GM23338 (cell line): ENCODE measurements around the gene ZNF627. TPM values are rescaled to one million over a fixed set of nuclear protein-coding genes. Genes with fewer than 3 reads are reported as not detected.

Experiments
- ATAC-seq: fragments of 200-7000 bp; cut with Tn5 transposase; 3 replicates; pipeline ENCODE4 v1.9.1; 2020
- DNase-seq: peaks from one replicate; pipeline ENCODE4 v3.0.0-alpha.2; 2015; ENCODE audit warnings: low spot score
- H2AFZ ChIP-seq: fragments of 200-600 bp; sonication (generic); 2 replicates; pipeline ENCODE4 v1.8.0; 2016; ENCODE audit warnings: antibody characterized with exemption, mild to moderate bottlenecking, moderate library complexity
- H3F3A ChIP-seq: fragments of 200-600 bp; sonication (generic); replicated peaks from 2 replicates; pipeline ENCODE4 v1.8.0; 2017; ENCODE audit warnings: antibody characterized with exemption, mixed run types, low read depth
- H3K27ac ChIP-seq: fragments of 200-600 bp; sonication (generic); 2 replicates; pipeline ENCODE4 v1.6.1; 2016; ENCODE audit warnings: low read depth
- H3K27me3 ChIP-seq: fragments of 200-600 bp; sonication (generic); 2 replicates; pipeline ENCODE4 v1.8.0; 2016; ENCODE audit warnings: mild to moderate bottlenecking, mixed run types, moderate library complexity; ENCODE audit not compliant: insufficient read depth
- H3K36me3 ChIP-seq: fragments of 200-600 bp; sonication (generic); 2 replicates; pipeline ENCODE4 v1.8.0; 2016; ENCODE audit warnings: mild to moderate bottlenecking; ENCODE audit not compliant: insufficient read depth
- H3K4me1 ChIP-seq: fragments of 200-600 bp; sonication (generic); 2 replicates; pipeline ENCODE4 v1.8.0; 2016; ENCODE audit warnings: mild to moderate bottlenecking, moderate library complexity; ENCODE audit not compliant: insufficient read depth
- H3K4me2 ChIP-seq: fragments of 200-600 bp; sonication (generic); 2 replicates; pipeline ENCODE4 v1.7.1; 2017; ENCODE audit warnings: mixed run types
- H3K4me3 ChIP-seq: fragments of 200-600 bp; sonication (generic); 2 replicates; pipeline ENCODE4 v1.6.1; 2016; ENCODE audit warnings: mixed run types
- H3K79me2 ChIP-seq: fragments of 200-600 bp; sonication (generic); replicated peaks from 2 replicates; pipeline ENCODE4 v1.8.0; 2017; ENCODE audit warnings: mild to moderate bottlenecking; ENCODE audit not compliant: insufficient read depth
- H3K9me2 ChIP-seq: fragments of 200-600 bp; sonication (generic); 2 replicates; pipeline ENCODE4 v1.8.0; 2017; ENCODE audit not compliant: insufficient read depth
- H4K20me1 ChIP-seq: fragments of 200-600 bp; sonication (generic); replicated peaks from 2 replicates; pipeline ENCODE4 v1.8.0; 2017; ENCODE audit warnings: mild to moderate bottlenecking; ENCODE audit not compliant: insufficient read depth
- H3K27ac Mint-ChIP-seq: 2 replicates; pipeline ENCODE4 v1.8.0; 2020; ENCODE audit warnings: inconsistent platforms, mild to moderate bottlenecking, moderate library complexity, mixed read lengths
- H3K27me3 Mint-ChIP-seq: 3 replicates; pipeline ENCODE4 v1.8.0; 2022; ENCODE audit warnings: low read depth, mild to moderate bottlenecking, moderate library complexity, mixed read lengths, inconsistent platforms; ENCODE audit not compliant: insufficient read depth, poor library complexity
- H3K36me3 Mint-ChIP-seq: 3 replicates; pipeline ENCODE4 v1.8.0; 2021; ENCODE audit warnings: low read depth, mild to moderate bottlenecking, inconsistent platforms, moderate library complexity, mixed read lengths
- H3K4me1 Mint-ChIP-seq: 3 replicates; pipeline ENCODE4 v1.8.0; 2020; ENCODE audit warnings: mild to moderate bottlenecking, inconsistent platforms, mixed read lengths
- H3K4me3 Mint-ChIP-seq: 3 replicates; pipeline ENCODE4 v1.8.0; 2021; ENCODE audit warnings: moderate library complexity, mild to moderate bottlenecking, inconsistent platforms, mixed read lengths
- H3K9me3 Mint-ChIP-seq: 3 replicates; pipeline ENCODE4 v1.8.0; 2020; ENCODE audit warnings: moderate library complexity, mild to moderate bottlenecking, inconsistent platforms, mixed read lengths
- CREB1 ChIP-seq: fragments of 250-450 bp; sonication (Bioruptor Pico); IDR thresholded peaks from 2 replicates; pipeline ENCODE4 v1.5.0; 2020; ENCODE audit warnings: low read depth, mild to moderate bottlenecking, moderate library complexity
- EZH2phosphoT487 ChIP-seq: fragments of 200-600 bp; sonication (generic); IDR thresholded peaks from one replicate; pipeline ENCODE4 v1.8.1; 2018; ENCODE audit warnings: antibody characterized with exemption; ENCODE audit not compliant: unreplicated experiment
- JUNB ChIP-seq: IDR thresholded peaks from one replicate; pipeline ENCODE4 v1.6.1; 2016; ENCODE audit warnings: antibody characterized with exemption; ENCODE audit not compliant: unreplicated experiment
- POLR2AphosphoS5 ChIP-seq: IDR thresholded peaks from 2 replicates; pipeline ENCODE4 v1.6.1; 2016; ENCODE audit warnings: antibody characterized with exemption, low read depth
- polyA plus RNA-seq: library from polyadenylated mRNA; unstranded; fragments of >200 nt; fragmentation: Nextera tagmentation; extraction: Ambion mirVana; gene quantifications from 2 replicates; pipeline ENCODE4 v1.2.1, GENCODE V29; 2016
- total RNA-seq: library from RNA; depleted of rRNA; stranded (reverse); fragments of >200 nt; shearing (Covaris generic); gene quantifications from 2 replicates; pipeline ENCODE4 v1.2.3, GENCODE V29; 2014
- TF ChIP-seq, protein P1 (sequence below): fragments of 250-450 bp; sonication (Bioruptor Pico); IDR thresholded peaks from 2 replicates; pipeline ENCODE4 v1.5.0; 2020; ENCODE audit warnings: mild to moderate bottlenecking, moderate library complexity
- TF ChIP-seq, protein P2 (sequence below): IDR thresholded peaks from 2 replicates; pipeline ENCODE4 v1.6.1; 2016; ENCODE audit warnings: antibody characterized with exemption

The ZNF627 gene
- total and polyA plus RNA-seq, 2 experiments from 2014 or later, result 9.0 to 15.4 TPM

DNA sequence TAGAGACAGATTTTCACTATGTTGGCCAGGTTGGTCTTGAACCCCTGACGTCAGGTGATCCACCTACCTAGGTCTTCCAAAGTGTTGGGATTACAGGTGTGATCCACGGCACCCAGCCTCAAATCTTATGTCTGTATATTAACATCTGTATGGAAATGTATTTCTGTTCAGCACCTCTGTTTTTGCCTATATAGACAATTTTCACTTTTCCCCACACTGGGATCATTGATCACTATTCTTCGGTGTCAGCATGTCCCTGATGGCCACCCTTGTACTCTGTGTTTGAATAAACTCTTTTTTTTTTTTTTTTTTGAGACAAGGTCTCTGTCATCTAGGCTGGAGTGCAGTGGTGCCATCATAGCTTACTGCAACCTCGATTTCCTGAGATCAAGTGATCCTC lies 3.2 kb upstream of the ZNF627 start (continued):
- TF ChIP-seq, protein P1, sequence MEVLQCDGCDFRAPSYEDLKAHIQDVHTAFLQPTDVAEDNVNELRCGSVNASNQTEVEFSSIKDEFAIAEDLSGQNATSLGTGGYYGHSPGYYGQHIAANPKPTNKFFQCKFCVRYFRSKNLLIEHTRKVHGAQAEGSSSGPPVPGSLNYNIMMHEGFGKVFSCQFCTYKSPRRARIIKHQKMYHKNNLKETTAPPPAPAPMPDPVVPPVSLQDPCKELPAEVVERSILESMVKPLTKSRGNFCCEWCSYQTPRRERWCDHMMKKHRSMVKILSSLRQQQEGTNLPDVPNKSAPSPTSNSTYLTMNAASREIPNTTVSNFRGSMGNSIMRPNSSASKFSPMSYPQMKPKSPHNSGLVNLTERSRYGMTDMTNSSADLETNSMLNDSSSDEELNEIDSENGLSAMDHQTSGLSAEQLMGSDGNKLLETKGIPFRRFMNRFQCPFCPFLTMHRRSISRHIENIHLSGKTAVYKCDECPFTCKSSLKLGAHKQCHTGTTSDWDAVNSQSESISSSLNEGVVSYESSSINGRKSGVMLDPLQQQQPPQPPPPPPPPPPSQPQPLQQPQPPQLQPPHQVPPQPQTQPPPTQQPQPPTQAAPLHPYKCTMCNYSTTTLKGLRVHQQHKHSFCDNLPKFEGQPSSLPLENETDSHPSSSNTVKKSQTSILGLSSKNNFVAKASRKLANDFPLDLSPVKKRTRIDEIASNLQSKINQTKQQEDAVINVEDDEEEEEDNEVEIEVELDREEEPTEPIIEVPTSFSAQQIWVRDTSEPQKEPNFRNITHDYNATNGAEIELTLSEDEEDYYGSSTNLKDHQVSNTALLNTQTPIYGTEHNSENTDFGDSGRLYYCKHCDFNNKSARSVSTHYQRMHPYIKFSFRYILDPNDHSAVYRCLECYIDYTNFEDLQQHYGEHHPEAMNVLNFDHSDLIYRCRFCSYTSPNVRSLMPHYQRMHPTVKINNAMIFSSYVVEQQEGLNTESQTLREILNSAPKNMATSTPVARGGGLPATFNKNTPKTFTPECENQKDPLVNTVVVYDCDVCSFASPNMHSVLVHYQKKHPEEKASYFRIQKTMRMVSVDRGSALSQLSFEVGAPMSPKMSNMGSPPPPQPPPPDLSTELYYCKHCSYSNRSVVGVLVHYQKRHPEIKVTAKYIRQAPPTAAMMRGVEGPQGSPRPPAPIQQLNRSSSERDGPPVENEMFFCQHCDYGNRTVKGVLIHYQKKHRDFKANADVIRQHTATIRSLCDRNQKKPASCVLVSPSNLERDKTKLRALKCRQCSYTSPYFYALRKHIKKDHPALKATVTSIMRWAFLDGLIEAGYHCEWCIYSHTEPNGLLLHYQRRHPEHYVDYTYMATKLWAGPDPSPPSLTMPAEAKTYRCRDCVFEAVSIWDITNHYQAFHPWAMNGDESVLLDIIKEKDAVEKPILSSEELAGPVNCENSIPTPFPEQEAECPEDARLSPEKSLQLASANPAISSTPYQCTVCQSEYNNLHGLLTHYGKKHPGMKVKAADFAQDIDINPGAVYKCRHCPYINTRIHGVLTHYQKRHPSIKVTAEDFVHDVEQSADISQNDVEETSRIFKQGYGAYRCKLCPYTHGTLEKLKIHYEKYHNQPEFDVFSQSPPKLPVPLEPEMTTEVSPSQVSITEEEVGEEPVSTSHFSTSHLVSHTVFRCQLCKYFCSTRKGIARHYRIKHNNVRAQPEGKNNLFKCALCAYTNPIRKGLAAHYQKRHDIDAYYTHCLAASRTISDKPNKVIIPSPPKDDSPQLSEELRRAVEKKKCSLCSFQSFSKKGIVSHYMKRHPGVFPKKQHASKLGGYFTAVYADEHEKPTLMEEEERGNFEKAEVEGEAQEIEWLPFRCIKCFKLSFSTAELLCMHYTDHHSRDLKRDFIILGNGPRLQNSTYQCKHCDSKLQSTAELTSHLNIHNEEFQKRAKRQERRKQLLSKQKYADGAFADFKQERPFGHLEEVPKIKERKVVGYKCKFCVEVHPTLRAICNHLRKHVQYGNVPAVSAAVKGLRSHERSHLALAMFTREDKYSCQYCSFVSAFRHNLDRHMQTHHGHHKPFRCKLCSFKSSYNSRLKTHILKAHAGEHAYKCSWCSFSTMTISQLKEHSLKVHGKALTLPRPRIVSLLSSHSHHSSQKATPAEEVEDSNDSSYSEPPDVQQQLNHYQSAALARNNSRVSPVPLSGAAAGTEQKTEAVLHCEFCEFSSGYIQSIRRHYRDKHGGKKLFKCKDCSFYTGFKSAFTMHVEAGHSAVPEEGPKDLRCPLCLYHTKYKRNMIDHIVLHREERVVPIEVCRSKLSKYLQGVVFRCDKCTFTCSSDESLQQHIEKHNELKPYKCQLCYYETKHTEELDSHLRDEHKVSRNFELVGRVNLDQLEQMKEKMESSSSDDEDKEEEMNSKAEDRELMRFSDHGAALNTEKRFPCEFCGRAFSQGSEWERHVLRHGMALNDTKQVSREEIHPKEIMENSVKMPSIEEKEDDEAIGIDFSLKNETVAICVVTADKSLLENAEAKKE (CRISPR knock-in tag), result no peak
- no peak for TF ChIP-seq JUNB

DNA sequence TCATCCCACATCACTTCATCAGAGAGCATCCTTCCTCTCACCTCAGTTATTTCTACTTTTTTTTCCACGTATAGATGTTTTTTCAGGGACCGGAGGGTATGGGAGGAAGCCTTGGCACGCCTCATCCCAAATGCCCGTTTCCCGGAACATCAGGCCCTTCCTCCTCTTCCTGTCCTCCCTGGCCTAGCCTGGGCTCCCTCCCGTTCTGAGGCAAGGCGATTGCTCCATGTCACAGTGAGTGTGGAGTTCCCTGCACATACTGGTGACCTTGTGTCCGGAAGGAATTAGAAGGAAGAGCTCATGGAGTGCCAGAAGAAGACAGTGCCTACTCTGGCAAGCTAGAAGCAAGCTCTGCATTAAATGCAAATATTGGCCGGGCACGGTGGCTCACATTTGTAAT lies 1.1 kb upstream of the ZNF627 start:
- Histone ChIP-seq H3K9me2 (no peaks in the 10 kb centered on the region), H2AFZ (no peak overlapping the region), H3K27me3 (no peaks in the 10 kb centered on the region), H3K4me1 (peaks cover 3% of the 10 kb centered on the region; the same call in 1 of the 2 replicates), H4K20me1 (peaks cover 11% of the 10 kb centered on the region), H3K36me3 (peaks cover 9% of the 10 kb centered on the region), H3F3A (no peaks in the 10 kb centered on the region; the same call in 1 of the 2 replicates), H3K79me2 (peaks cover 36% of the 10 kb centered on the region), H3K27ac (no peak overlapping the region), H3K4me3 (no peak overlapping the region), H3K4me2 (no peak overlapping the region)
- Mint-ChIP-seq H3K9me3 (no peaks in the 10 kb centered on the region; the same call in 2 of the 3 replicates), H3K27me3 (peaks cover 4% of the 10 kb centered on the region), H3K4me3 (peak overlapping the region; percentile 24; the same call in 1 of the 3 replicates), H3K36me3 (peaks cover 33% of the 10 kb centered on the region), H3K27ac (peak overlapping the region; percentile 98; the same call in 1 of the 2 replicates), H3K4me1 (peaks cover 8% of the 10 kb centered on the region; the same call in 2 of the 3 replicates)
- DNase-seq (no peak), ATAC-seq (no peak)
- TF ChIP-seq, protein P1 (CRISPR knock-in tag), result no peak
- TF ChIP-seq, protein P2, sequence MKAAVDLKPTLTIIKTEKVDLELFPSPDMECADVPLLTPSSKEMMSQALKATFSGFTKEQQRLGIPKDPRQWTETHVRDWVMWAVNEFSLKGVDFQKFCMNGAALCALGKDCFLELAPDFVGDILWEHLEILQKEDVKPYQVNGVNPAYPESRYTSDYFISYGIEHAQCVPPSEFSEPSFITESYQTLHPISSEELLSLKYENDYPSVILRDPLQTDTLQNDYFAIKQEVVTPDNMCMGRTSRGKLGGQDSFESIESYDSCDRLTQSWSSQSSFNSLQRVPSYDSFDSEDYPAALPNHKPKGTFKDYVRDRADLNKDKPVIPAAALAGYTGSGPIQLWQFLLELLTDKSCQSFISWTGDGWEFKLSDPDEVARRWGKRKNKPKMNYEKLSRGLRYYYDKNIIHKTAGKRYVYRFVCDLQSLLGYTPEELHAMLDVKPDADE, result no peak
- TF ChIP-seq CREB1 (CRISPR knock-in tag) (no peak), EZH2phosphoT487 (no peak), JUNB (no peak), POLR2AphosphoS5 (no peak)
